ENCODE data around the gene LTA.

- no peak for TF ChIP-seq POLR2A (IDR thresholded peaks at IDR 0.05; ENCODE audit: low read depth, low read length)
- no peak for TF ChIP-seq CTCF (IDR thresholded peaks at IDR 0.05; ENCODE audit: extremely low read depth in 1 of 2, insufficient read depth in 1 of 2, low read depth in 1 of 2, low read length in 2 of 2)
- no peak for TF ChIP-seq MAX (IDR thresholded peaks at IDR 0.05; ENCODE audit: insufficient read depth, insufficient read length)
- no peak for TF ChIP-seq POLR2AphosphoS5 (IDR thresholded peaks at IDR 0.05; ENCODE audit: insufficient read depth, low read depth, low read length)
- TF ChIP-seq EZH2 (IDR thresholded peaks at IDR 0.05; ENCODE audit: borderline replicate concordance, low read depth, low read length, severe bottlenecking) = no peak
- no peak for TF ChIP-seq FOS (IDR thresholded peaks at IDR 0.05; ENCODE audit: borderline replicate concordance, insufficient read depth, low read length)
- no peak for TF ChIP-seq GATA2 (IDR thresholded peaks at IDR 0.05; ENCODE audit: insufficient read depth, insufficient read length, low read depth, low read length)
- no peak for TF ChIP-seq MYC (IDR thresholded peaks at IDR 0.05; ENCODE audit: low read depth, low read length)
Observed at GRCh38 chr6:31575952-31576685, 4.0 kb downstream of the LTA start.
